IPS-18a (cell line): ENCODE data around the gene RBMS2.
"Not testable (repeated sequence)": the region's sequence is repeated elsewhere in the genome, so short reads cannot be mapped to it uniquely, and the experiment has no call there.

ENCODE experiments used
- H3K27ac ChIP-seq: one replicate; pipeline ENCODE4 v1.5.1; 2013; ENCODE audit warnings: low read length
- H3K27me3 ChIP-seq: one replicate; pipeline ENCODE4 v1.6.1; 2013; ENCODE audit warnings: mild to moderate bottlenecking, low read length; ENCODE audit not compliant: control insufficient read depth, insufficient read depth
- H3K36me3 ChIP-seq: one replicate; pipeline ENCODE4 v1.6.1; 2013; ENCODE audit warnings: low read depth, low read length; ENCODE audit not compliant: control insufficient read depth
- H3K4me1 ChIP-seq: one replicate; pipeline ENCODE4 v1.6.1; 2013; ENCODE audit warnings: low read depth, low read length; ENCODE audit not compliant: control insufficient read depth
- H3K4me3 ChIP-seq: one replicate; pipeline ENCODE4 v1.5.1; 2013; ENCODE audit warnings: low read length
- H3K9ac ChIP-seq: one replicate; pipeline ENCODE4 v1.6.1; 2013; ENCODE audit warnings: mild to moderate bottlenecking, low read length, moderate library complexity
- H3K9me3 ChIP-seq: one replicate; pipeline ENCODE4 v1.6.1; 2013; ENCODE audit warnings: low read depth, low read length; ENCODE audit not compliant: control insufficient read depth

Gene RBMS2

DNA sequence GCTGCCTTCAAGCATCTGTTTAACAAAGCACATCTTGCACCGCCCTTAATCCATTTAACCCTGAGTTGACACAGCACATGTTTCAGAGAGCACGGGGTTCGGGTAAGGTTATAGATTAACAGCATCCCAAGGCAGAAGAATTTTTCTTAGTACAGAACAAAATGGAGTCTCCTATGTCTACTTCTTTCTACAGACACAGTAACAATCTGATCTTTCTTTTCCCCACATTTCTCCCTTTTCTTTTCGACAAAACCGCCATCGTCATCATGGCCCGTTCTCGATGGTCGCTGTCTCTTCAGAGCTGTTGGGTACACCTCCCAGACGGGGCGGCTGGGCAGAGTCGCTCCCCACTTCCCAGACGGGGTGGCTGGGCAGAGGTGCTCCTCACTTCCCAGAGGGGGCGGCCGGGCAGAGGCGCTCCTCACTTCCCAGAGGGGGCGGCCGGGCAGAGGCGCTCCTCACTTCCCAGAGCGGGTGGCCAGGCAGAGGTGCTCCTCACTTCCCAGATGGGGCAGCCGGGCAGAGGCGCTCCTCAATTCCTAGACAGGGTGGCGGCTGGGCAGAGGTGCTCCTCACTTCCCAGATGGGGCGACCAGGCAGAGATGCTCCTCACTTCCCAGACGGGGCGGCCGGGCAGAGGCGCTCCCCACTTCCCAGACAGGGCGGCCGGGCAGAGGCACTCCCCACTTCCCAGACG lies 28.1 kb upstream of the RBMS2 start:
- H3K9me3 ChIP-seq, H3K4me3 ChIP-seq, H3K4me1 ChIP-seq, H3K27ac ChIP-seq, H3K36me3 ChIP-seq, H3K9ac ChIP-seq: not testable (repeated sequence)
- H3K27me3 ChIP-seq: peaks cover 50% of the 10 kb centered on the region

- H3K4me3 ChIP-seq: not testable (repeated sequence)
Measured at GRCh38 chr12:56494106-56494415, 27.6 kb upstream of the RBMS2 start.

DNA sequence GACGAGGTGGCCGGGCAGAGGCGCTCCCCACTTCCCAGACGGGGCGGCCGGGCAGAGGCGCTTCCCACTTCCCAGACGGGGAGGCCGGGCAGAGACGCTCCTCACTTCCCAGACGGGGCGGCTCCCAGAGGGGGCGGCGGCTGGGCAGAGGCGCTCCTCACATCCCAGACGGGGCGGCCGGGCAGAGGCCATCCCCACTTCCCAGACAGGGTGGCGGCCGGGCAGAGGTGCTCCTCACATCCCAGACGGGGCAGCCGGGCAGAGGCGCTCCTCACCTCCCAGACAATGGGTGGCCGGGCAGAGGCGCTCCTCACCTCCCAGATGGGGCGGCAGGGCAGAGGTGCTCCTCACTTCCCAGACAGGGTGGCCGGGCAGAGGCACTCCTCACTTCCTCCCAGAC lies 27.1 kb upstream of the RBMS2 start:
- H3K36me3 ChIP-seq, H3K9ac ChIP-seq, H3K4me1 ChIP-seq, H3K4me3 ChIP-seq, H3K9me3 ChIP-seq, H3K27ac ChIP-seq: not testable (repeated sequence)
- peaks cover 50% of the 10 kb centered on the region for H3K27me3 ChIP-seq

More at GRCh38 chr12:56494106-56494415, 27.6 kb upstream of the RBMS2 start:
- H3K9ac ChIP-seq, H3K4me1 ChIP-seq, H3K9me3 ChIP-seq, H3K27ac ChIP-seq, H3K36me3 ChIP-seq: not testable (repeated sequence)
- H3K27me3 ChIP-seq: peaks cover 50% of the 10 kb centered on the region

- not testable (repeated sequence) for H3K36me3 ChIP-seq, H3K4me1 ChIP-seq, H3K9me3 ChIP-seq, H3K9ac ChIP-seq, H3K4me3 ChIP-seq, H3K27ac ChIP-seq
- H3K27me3 ChIP-seq: peaks cover 41% of the 10 kb centered on the region
Measured at GRCh38 chr12:56496704-56497103, 24.9 kb upstream of the RBMS2 start.

DNA sequence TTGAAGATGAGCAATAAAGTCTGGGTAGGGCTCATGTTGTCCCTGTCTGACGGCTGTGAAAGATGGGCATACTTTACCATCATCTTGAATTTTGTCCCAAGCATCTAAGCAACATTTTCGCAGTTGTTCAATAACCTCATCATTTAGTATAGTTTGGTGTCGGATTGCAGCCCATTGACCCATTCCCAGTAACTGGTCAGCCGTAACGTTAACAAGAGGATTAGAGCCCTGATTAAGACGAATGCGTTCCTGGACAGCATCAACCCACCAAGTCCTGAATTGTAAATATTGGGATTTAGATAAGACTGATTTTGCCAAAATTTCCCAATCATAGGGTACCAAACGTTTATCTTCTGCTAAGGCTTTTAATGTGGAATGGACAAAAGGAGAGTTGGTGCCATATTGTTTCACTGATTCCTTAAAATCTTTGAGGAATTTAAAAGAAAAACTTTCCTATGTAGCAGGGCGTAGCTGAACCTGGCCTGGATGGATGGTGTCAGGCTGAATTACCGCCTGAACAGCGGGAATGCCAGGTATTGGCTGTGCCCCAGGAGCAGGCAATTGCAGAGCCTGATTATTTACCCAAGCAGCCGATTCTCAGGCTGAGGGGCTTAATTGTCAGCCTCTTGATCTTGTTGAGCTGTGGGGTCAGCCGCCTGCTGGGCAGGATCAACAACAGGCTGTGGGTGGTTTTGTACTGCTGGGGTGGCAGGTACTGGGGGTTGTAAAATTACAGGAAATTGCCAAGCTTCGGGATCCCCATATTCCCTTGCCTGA lies 23.3 kb upstream of the RBMS2 start:
- not testable (repeated sequence) for H3K9ac ChIP-seq, H3K4me3 ChIP-seq, H3K27ac ChIP-seq, H3K9me3 ChIP-seq, H3K36me3 ChIP-seq, H3K4me1 ChIP-seq
- H3K27me3 ChIP-seq: peaks cover 41% of the 10 kb centered on the region

DNA sequence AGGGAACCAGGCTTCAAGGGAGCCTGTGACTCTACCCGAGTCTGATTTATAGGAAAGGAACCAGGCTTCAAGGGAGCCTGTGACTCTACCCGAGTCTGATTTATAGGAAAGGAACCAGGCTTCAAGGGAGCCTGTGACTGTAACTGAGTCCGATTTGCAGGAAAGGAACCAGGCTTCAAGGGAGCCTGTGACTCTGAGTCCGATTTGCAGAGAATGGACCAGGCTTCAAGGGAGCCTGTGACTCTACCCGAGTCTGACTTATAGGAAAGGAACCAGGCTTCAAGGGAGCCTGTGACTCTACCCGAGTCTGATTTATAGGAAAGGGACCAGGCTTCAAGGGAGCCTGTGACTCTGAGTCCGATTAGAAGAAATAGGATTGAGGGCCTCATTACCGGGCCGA lies 22.2 kb upstream of the RBMS2 start:
- not testable (repeated sequence) for H3K36me3 ChIP-seq

DNA sequence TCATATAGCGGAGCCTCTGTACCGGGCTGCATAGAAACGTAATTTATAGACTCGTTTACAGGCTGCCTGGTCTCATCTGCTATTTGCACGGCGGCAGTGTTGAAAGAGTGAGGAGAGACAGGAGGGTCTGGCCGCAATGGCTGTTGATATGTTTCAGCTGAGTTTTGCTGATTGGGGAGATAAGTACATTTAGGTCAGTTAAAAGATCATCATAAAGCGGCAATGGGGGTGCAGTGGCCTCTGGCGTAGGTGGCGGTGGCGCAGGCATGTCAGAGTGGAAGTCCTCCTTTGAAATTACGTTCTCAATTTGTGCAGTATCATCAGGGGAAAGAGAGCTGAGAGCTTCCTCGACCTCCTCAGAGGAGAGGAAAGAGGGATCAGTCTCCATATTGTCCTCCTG lies 21.7 kb upstream of the RBMS2 start:
- peaks cover 41% of the 10 kb centered on the region for H3K27me3 ChIP-seq
- not testable (repeated sequence) for H3K9ac ChIP-seq, H3K27ac ChIP-seq, H3K36me3 ChIP-seq, H3K4me3 ChIP-seq, H3K9me3 ChIP-seq, H3K4me1 ChIP-seq

More for the DNA sequence above, 22.2 kb upstream of the RBMS2 start:
- H3K9ac ChIP-seq, H3K9me3 ChIP-seq, H3K4me1 ChIP-seq, H3K4me3 ChIP-seq, H3K27ac ChIP-seq: not testable (repeated sequence)
- peaks cover 41% of the 10 kb centered on the region for H3K27me3 ChIP-seq

DNA sequence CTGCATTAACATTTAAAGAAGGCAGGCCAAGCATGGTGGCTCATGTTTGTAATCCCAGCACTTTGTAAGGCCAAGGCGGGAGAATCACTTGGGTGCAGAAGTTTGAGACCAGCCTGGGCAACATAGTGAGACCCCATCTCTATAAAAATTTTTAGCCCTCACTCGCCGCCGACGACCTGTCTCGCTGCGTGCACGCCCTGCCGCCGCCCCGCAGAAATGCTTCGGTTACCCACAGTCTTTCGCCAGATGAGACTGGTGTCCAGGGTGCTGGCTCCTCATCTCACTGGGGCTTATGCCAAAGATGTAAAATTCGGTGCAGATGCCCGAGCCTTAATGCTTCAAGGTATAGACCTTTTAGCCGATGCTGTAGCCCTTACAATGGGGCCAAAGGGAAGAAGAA lies 10.8 kb upstream of the RBMS2 start:
- H3K4me1 ChIP-seq: no peaks in the 10 kb centered on the region
- H3K36me3 ChIP-seq: no peaks in the 10 kb centered on the region
- no peak overlapping the region for H3K9ac ChIP-seq
- no peak overlapping the region for H3K27ac ChIP-seq
- peaks cover 6% of the 10 kb centered on the region for H3K27me3 ChIP-seq
- H3K4me3 ChIP-seq: no peak overlapping the region
- no peaks in the 10 kb centered on the region for H3K9me3 ChIP-seq

GRCh38 chr12:56514014-56514318 lies 7.7 kb upstream of the RBMS2 start:
- H3K4me3 ChIP-seq, H3K27me3 ChIP-seq, H3K4me1 ChIP-seq, H3K27ac ChIP-seq, H3K9ac ChIP-seq, H3K36me3 ChIP-seq, H3K9me3 ChIP-seq: not testable (repeated sequence)

DNA sequence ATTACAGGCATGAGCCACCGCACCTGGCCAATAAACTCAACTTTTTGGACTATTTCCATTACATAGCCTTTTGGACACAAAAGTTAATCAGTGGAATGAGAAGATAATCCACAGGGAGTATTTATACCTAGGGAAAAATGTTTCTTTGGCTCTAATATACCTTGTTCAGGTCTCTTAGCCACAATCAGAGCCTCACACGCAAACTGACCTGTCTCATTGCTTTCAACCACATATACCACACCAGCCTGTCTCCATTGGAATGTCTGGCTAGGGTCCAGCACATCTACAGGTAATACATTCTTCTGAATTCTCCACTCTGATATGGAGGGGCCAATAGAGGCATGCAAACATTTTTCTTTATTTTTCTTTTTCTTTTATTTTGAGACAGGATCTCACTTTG lies 3.8 kb upstream of the RBMS2 start:
- H3K9ac ChIP-seq: no peak overlapping the region
- H3K27me3 ChIP-seq: no peaks in the 10 kb centered on the region
- no peak overlapping the region for H3K27ac ChIP-seq
- peaks cover 3% of the 10 kb centered on the region for H3K4me1 ChIP-seq
- no peak overlapping the region for H3K4me3 ChIP-seq
- no peaks in the 10 kb centered on the region for H3K36me3 ChIP-seq
- H3K9me3 ChIP-seq: no peaks in the 10 kb centered on the region

GRCh38 chr12:56518570-56518969 lies 3.0 kb upstream of the RBMS2 start:
- H3K27ac ChIP-seq: no peak overlapping the region
- no peaks in the 10 kb centered on the region for H3K9me3 ChIP-seq
- H3K4me1 ChIP-seq: peaks cover 3% of the 10 kb centered on the region
- no peaks in the 10 kb centered on the region for H3K36me3 ChIP-seq
- no peaks in the 10 kb centered on the region for H3K27me3 ChIP-seq
- no peak overlapping the region for H3K4me3 ChIP-seq
- H3K9ac ChIP-seq: no peak overlapping the region

DNA sequence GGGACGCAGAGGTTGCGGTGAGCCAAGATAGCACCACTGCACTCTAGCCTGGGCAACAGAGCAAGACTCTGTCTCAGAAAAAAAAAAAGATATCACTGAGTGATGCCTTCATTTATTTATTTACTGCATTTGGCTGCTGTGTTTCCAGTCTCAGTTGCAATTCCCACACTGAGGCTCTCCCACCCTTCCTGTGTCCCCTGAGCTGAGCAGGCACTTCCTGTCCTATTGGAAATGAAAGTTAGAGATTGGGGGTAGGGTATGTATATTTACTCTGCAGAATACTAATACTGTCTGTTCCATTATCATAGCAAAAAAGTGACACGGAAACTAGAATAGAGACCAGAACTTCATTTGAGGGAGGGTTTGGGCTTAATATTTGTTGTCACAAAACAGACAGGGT lies 1.6 kb upstream of the RBMS2 start:
- H3K9ac ChIP-seq: no peak overlapping the region
- H3K27me3 ChIP-seq: no peaks in the 10 kb centered on the region
- H3K36me3 ChIP-seq: no peaks in the 10 kb centered on the region
- H3K4me1 ChIP-seq: peaks cover 3% of the 10 kb centered on the region
- H3K27ac ChIP-seq: no peak overlapping the region
- no peaks in the 10 kb centered on the region for H3K9me3 ChIP-seq
- H3K4me3 ChIP-seq: no peak overlapping the region
